ENCODE data around the gene KRT36. TPM values are rescaled to one million over a fixed set of nuclear protein-coding genes. Genes with fewer than 3 reads are reported as not detected.

KRT36 gene
- total and polyA plus RNA-seq, 2 of the 8 experiments (the other 6 are each of a cell fraction or from before 2014, with no cell fraction given), result not detected

- Histone ChIP-seq H3K56ac (replicated peaks; ENCODE audit: insufficient read length, low read depth, low read length) (no peak within 1 kb of the TSS), H3K14ac (ENCODE audit: insufficient read length) (no peak within 1 kb of the TSS), H3K9me3 (ENCODE audit: insufficient read depth in 2 of 2, low read depth in 1 of 2, low read length in 1 of 2) (no peaks in the 10 kb centered on the region), H4K91ac (replicated peaks; ENCODE audit: insufficient read length, low read length) (no peak within 1 kb of the TSS), H4K5ac (ENCODE audit: insufficient read length, low read depth, low read length) (no peak within 1 kb of the TSS), H3K4me2 (ENCODE audit: insufficient read depth in 1 of 2, low read depth in 2 of 2, low read length in 2 of 2) (no peak within 1 kb of the TSS), H3K23ac (ENCODE audit: insufficient read length) (no peak within 1 kb of the TSS), H3K27ac (ENCODE audit: low read depth, low read length) (no peak within 1 kb of the TSS), H2AK5ac (ENCODE audit: low read depth, low read length) (no peak within 1 kb of the TSS), H2BK20ac (ENCODE audit: low read length) (no peak within 1 kb of the TSS), H3K36me3 (ENCODE audit: control insufficient read depth in 2 of 4, insufficient read depth in 4 of 4, low read length in 3 of 4) (no peaks in the 10 kb centered on the region), H3K4me3 (ENCODE audit: extremely low read depth in 1 of 4, insufficient read depth in 2 of 4, low read depth in 3 of 4, low read length in 4 of 4) (no peak within 1 kb of the TSS), H3K4ac (replicated peaks; ENCODE audit: insufficient read length, low read depth, low read length) (no peak within 1 kb of the TSS), H3K4me1 (replicated peaks in 1 of 4; ENCODE audit: control insufficient read depth in 3 of 4, insufficient read depth in 4 of 4, low read length in 3 of 4) (peaks cover 0 to 16% (median 9%) of the 10 kb centered on the region in 4 experiments; a peak in 6 of 7 replicates), H4K20me1 (replicated peaks in 1 of 2; ENCODE audit: control insufficient read depth in 1 of 2, insufficient read depth in 2 of 2, low read length in 2 of 2) (no peaks in the 10 kb centered on the region), H3K79me1 (ENCODE audit: low read depth, low read length) (no peaks in the 10 kb centered on the region), H4K8ac (ENCODE audit: extremely low read depth, insufficient read depth, low read length) (peak within 1 kb of the TSS; percentile 29; the same call in 1 of the 2 replicates), H2BK12ac (ENCODE audit: low read depth, low read length) (no peak within 1 kb of the TSS), H3K18ac (ENCODE audit: extremely low read depth, low read length) (no peak within 1 kb of the TSS), H3K23me2 (ENCODE audit: low read depth, low read length) (no peaks in the 10 kb centered on the region; the same call in 1 of the 2 replicates), H3K27me3 (replicated peaks in 1 of 4; ENCODE audit: control insufficient read depth in 3 of 4, extremely low read depth in 1 of 4, insufficient read depth in 3 of 4, low read length in 3 of 4) (no peaks in the 10 kb centered on the region), H2AFZ (ENCODE audit: low read length) (no peak within 1 kb of the TSS), H2BK120ac (replicated peaks; ENCODE audit: low read depth, low read length) (no peak within 1 kb of the TSS), H3K9ac (replicated peaks in 1 of 4; ENCODE audit: extremely low read depth in 1 of 4, low read depth in 3 of 4, low read length in 3 of 4) (no peak within 1 kb of the TSS), H2BK15ac (ENCODE audit: low read length) (0 out of 2 replicates have a peak within 1 kb of the TSS, but pooled peaks have one; percentile 61), H2BK5ac (ENCODE audit: low read depth, low read length) (no peak within 1 kb of the TSS), H3K79me2 (ENCODE audit: control insufficient read depth in 1 of 2, insufficient read depth in 2 of 2, low read length in 2 of 2) (no peaks in the 10 kb centered on the region)
- DNase-seq (ENCODE audit: low read depth in 1 of 2, low spot score in 2 of 2), result no peak
- 78% methylated on average over 12 of the region's 17 CpGs; no CpG with 5 or more reads in 1 of the 2 experiments for WGBS, 2 experiments (ENCODE audit: extremely low coverage in 1 of 2, insufficient coverage in 1 of 2, insufficient read length in 1 of 2, insufficient replicate concordance in 2 of 2, low coverage in 1 of 2, low lambda C conversion rate in 2 of 2, missing lambda C conversion rate in 1 of 2)
- FAIRE-seq, result no peak
- POLR2A ChIA-PET (ENCODE audit: partially characterized antibody), result interaction anchor here (1.9 to 5.6 kb wide), 2 partner anchors 23 kb away, joined by 6 to 32 read pairs; partner anchors contain the start of gene KRT19
- CTCF ChIA-PET (ENCODE audit: partially characterized antibody), result interaction anchor here (0.6 to 33.9 kb wide), 9 partner anchors 9 to 1332 kb away, joined by 3 to 427 read pairs (median 3); no protein-coding TSS in a partner anchor
- TF ChIP-seq BRCA1 (IDR thresholded peaks at IDR 0.05; ENCODE audit: low read depth, low read length) (no peak), GABPA (IDR thresholded peaks at IDR 0.05; ENCODE audit: borderline replicate concordance, insufficient read depth, low read length) (no peak), CHD1 (IDR thresholded peaks at IDR 0.05; ENCODE audit: low read depth, low read length) (no peak), ASH2L (IDR thresholded peaks at IDR 0.05; ENCODE audit: low read length) (no peak), RAD21 (IDR thresholded peaks at IDR 0.05 in 1 of 2, conservative IDR thresholded peaks at IDR 0.05 in 1 of 2; ENCODE audit: low read depth in 2 of 2, low read length in 2 of 2) (no peak)
- TF ChIP-seq, protein P1, sequence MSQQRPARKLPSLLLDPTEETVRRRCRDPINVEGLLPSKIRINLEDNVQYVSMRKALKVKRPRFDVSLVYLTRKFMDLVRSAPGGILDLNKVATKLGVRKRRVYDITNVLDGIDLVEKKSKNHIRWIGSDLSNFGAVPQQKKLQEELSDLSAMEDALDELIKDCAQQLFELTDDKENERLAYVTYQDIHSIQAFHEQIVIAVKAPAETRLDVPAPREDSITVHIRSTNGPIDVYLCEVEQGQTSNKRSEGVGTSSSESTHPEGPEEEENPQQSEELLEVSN (IDR thresholded peaks at IDR 0.05), result no peak
Measured at GRCh38 chr17:41505007-41505808, 15.5 kb upstream of the KRT36 start, which contains the start of gene KRT13. TSS of gene KRT13 (minus strand) at chr17:41505612. CDS start at chr17:41505550, 62 bp downstream.
